SK-N-SH treated with all-trans-retinoic acid at 6 μM for 48 hours (cell line): ENCODE measurements around the gene TRDMT1.

Source experiments
- ATAC-seq: fragments of 200-7000 bp; cut with Tn5 transposase; 3 replicates; pipeline ENCODE4 v1.9.1; 2020; ENCODE audit warnings: mild to moderate bottlenecking, moderate library complexity
- ARNTL ChIP-seq: fragments of 450-650 bp; formaldehyde crosslinking; IDR thresholded peaks from 2 replicates; pipeline ENCODE4 v1.5.0; 2020; ENCODE audit warnings: low read depth, mild to moderate bottlenecking, moderate library complexity, borderline replicate concordance
- CSDC2 ChIP-seq: fragments of 250-450 bp; sonication (Bioruptor Pico); IDR thresholded peaks from 2 replicates; pipeline ENCODE4 v1.5.0; 2020; ENCODE audit warnings: mild to moderate bottlenecking, moderate library complexity
- GLIS3 ChIP-seq: fragments of 250-450 bp; sonication (Bioruptor Pico); IDR thresholded peaks from 2 replicates; pipeline ENCODE4 v1.5.0; 2020; ENCODE audit warnings: mild to moderate bottlenecking, moderate library complexity
- ISL1 ChIP-seq: fragments of 250-450 bp; sonication (Bioruptor Pico); IDR thresholded peaks from 2 replicates; pipeline ENCODE4 v2.1.2; 2022; ENCODE audit warnings: mild to moderate bottlenecking, moderate library complexity
- OSR1 ChIP-seq: fragments of 250-450 bp; sonication (Bioruptor Pico); IDR thresholded peaks from 2 replicates; pipeline ENCODE4 v1.8.0; 2022; ENCODE audit warnings: moderate library complexity, mild to moderate bottlenecking, inconsistent platforms
- PPARA ChIP-seq: fragments of 250-450 bp; sonication (Bioruptor Pico); IDR thresholded peaks from 2 replicates; pipeline ENCODE4 v1.5.0; 2020; ENCODE audit warnings: mild to moderate bottlenecking, borderline replicate concordance
- SNAI2 ChIP-seq: fragments of 250-450 bp; sonication (Bioruptor Pico); IDR thresholded peaks from 2 replicates; pipeline ENCODE4 v1.5.0; 2020; ENCODE audit warnings: mild to moderate bottlenecking, moderate library complexity
- TCF4 ChIP-seq: fragments of 250-450 bp; sonication (Bioruptor Pico); IDR thresholded peaks from 2 replicates; pipeline ENCODE4 v1.8.0; 2021; ENCODE audit warnings: mild to moderate bottlenecking, moderate library complexity, borderline replicate concordance
- TOX ChIP-seq: fragments of 250-450 bp; sonication (Bioruptor Pico); IDR thresholded peaks from 2 replicates; pipeline ENCODE4 v1.8.0; 2021; ENCODE audit warnings: mild to moderate bottlenecking, moderate library complexity, borderline replicate concordance
- ZC3H10 ChIP-seq: fragments of 250-450 bp; sonication (Bioruptor Pico); IDR thresholded peaks from 2 replicates; pipeline ENCODE4 v1.5.1; 2021; ENCODE audit warnings: mild to moderate bottlenecking, moderate library complexity
- ZFP30 ChIP-seq: fragments of 450-650 bp; formaldehyde crosslinking; IDR thresholded peaks from 2 replicates; pipeline ENCODE4 v1.5.0; 2022; ENCODE audit warnings: mild to moderate bottlenecking, moderate library complexity
- ZNF70 ChIP-seq: fragments of 450-650 bp; formaldehyde crosslinking; IDR thresholded peaks from 2 replicates; pipeline ENCODE4 v1.5.0; 2020; ENCODE audit warnings: mild to moderate bottlenecking, moderate library complexity
- ZNF8 ChIP-seq: fragments of 450-650 bp; formaldehyde crosslinking; IDR thresholded peaks from 2 replicates; pipeline ENCODE4 v1.5.0; 2020; ENCODE audit warnings: mild to moderate bottlenecking, moderate library complexity
- TF ChIP-seq, protein P1 (sequence below): fragments of 250-450 bp; sonication (Bioruptor Pico); IDR thresholded peaks from 2 replicates; pipeline ENCODE4 v1.5.1; 2021; ENCODE audit warnings: mild to moderate bottlenecking, moderate library complexity
- TF ChIP-seq, protein P2 (sequence below): fragments of 250-450 bp; sonication (Bioruptor Pico); IDR thresholded peaks from 2 replicates; pipeline ENCODE4 v1.5.0; 2020; ENCODE audit warnings: mild to moderate bottlenecking, moderate library complexity
- TF ChIP-seq, protein P3 (sequence below): fragments of 250-450 bp; sonication (Bioruptor Pico); IDR thresholded peaks from 2 replicates; pipeline ENCODE4 v1.5.1; 2020; ENCODE audit warnings: low read depth, mild to moderate bottlenecking, moderate library complexity
- TF ChIP-seq, protein P4 (sequence below): fragments of 250-450 bp; sonication (Bioruptor Pico); IDR thresholded peaks from 2 replicates; pipeline ENCODE4 v1.8.0; 2020; ENCODE audit warnings: mild to moderate bottlenecking, moderate library complexity, borderline replicate concordance

The TRDMT1 gene

DNA sequence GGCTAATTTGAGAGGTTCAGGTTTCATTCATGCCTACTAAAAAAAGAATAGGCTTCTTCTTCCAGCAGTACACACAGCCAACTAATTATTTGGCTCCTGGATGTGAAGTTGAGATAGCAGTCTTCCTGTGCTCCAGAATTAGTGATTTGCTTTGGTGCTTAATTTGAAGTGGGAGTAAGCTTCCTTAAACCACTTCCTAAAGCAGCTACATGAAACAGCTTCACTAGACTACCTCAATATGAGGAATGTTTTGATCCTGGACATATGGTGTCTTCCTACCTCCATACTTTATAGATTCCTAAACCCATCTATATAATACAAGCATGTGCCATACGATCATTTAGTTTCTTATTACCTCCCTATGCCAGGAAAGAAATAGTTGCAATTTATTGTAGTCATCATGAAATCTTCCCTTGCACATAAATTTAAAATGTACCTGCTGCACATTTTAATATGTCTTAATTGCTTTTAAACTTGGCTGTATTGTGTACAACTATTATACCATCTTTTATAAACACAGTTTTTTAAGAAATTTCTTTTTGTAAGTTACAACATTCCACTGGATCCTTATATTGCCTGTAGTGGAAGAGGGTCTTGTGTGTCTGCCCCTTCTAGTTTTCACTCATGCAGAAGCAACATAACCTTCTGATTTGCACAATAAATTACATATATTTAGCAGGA lies 35.1 kb upstream of the TRDMT1 start:
- TF ChIP-seq TOX (CRISPR knock-in tag) = 0 out of 2 replicates have a peak, but pooled peaks have one; percentile 3
- TF ChIP-seq SNAI2 = no peak
- no peak for ATAC-seq

DNA sequence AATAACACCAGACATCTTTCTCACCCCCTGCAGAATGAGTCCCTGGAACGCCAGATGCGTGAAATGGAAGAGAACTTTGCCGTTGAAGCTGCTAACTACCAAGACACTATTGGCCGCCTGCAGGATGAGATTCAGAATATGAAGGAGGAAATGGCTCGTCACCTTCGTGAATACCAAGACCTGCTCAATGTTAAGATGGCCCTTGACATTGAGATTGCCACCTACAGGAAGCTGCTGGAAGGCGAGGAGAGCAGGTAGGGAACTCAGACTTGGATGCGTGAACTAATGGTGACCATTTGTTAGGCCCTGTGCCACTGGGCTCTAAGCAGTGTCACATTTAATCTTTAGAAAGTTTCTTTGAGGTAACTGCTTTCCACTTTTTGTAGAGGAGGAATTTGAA lies 33.7 kb upstream of the TRDMT1 start:
- TF ChIP-seq TCF4 (CRISPR knock-in tag) (no peak), ZFP30 (CRISPR knock-in tag) (no peak)
- TF ChIP-seq, protein P1, sequence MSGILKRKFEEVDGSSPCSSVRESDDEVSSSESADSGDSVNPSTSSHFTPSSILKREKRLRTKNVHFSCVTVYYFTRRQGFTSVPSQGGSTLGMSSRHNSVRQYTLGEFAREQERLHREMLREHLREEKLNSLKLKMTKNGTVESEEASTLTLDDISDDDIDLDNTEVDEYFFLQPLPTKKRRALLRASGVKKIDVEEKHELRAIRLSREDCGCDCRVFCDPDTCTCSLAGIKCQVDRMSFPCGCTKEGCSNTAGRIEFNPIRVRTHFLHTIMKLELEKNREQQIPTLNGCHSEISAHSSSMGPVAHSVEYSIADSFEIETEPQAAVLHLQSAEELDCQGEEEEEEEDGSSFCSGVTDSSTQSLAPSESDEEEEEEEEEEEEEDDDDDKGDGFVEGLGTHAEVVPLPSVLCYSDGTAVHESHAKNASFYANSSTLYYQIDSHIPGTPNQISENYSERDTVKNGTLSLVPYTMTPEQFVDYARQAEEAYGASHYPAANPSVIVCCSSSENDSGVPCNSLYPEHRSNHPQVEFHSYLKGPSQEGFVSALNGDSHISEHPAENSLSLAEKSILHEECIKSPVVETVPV = 0 out of 2 replicates have a peak, but pooled peaks have one; percentile 14

DNA sequence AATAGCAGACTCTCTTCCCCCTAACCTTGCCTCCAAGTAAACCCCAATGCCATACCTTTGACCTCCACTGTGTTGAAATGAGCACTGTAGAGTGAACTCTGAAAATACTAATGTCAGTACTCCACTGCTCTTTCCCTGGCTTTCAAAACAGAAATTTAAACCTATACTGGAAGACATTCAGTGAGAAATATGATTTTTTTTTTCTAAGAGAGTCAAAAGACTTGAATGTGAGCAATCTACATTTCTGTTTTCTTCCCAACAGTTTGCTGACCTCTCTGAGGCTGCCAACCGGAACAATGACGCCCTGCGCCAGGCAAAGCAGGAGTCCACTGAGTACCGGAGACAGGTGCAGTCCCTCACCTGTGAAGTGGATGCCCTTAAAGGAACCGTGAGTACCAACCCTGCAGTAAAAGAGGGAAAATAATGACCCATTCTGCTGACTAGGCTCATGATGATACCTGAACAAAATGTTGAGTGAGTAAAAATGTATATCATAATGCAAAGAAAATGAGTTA lies 33.0 kb upstream of the TRDMT1 start:
- no peak for TF ChIP-seq ZFP30 (CRISPR knock-in tag)
- TF ChIP-seq ZNF70 (CRISPR knock-in tag) = no peak
- TF ChIP-seq TCF4 (CRISPR knock-in tag) = no peak
- TF ChIP-seq CSDC2 = no peak
- TF ChIP-seq, protein P2, sequence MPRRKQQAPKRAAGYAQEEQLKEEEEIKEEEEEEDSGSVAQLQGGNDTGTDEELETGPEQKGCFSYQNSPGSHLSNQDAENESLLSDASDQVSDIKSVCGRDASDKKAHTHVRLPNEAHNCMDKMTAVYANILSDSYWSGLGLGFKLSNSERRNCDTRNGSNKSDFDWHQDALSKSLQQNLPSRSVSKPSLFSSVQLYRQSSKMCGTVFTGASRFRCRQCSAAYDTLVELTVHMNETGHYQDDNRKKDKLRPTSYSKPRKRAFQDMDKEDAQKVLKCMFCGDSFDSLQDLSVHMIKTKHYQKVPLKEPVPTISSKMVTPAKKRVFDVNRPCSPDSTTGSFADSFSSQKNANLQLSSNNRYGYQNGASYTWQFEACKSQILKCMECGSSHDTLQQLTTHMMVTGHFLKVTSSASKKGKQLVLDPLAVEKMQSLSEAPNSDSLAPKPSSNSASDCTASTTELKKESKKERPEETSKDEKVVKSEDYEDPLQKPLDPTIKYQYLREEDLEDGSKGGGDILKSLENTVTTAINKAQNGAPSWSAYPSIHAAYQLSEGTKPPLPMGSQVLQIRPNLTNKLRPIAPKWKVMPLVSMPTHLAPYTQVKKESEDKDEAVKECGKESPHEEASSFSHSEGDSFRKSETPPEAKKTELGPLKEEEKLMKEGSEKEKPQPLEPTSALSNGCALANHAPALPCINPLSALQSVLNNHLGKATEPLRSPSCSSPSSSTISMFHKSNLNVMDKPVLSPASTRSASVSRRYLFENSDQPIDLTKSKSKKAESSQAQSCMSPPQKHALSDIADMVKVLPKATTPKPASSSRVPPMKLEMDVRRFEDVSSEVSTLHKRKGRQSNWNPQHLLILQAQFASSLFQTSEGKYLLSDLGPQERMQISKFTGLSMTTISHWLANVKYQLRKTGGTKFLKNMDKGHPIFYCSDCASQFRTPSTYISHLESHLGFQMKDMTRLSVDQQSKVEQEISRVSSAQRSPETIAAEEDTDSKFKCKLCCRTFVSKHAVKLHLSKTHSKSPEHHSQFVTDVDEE = no peak
- TF ChIP-seq ZC3H10 (CRISPR knock-in tag) = no peak
- TF ChIP-seq ZNF8 (CRISPR knock-in tag) = no peak
- no peak for TF ChIP-seq OSR1 (CRISPR knock-in tag)
- no peak for TF ChIP-seq PPARA (CRISPR knock-in tag)
- TF ChIP-seq, protein P3, sequence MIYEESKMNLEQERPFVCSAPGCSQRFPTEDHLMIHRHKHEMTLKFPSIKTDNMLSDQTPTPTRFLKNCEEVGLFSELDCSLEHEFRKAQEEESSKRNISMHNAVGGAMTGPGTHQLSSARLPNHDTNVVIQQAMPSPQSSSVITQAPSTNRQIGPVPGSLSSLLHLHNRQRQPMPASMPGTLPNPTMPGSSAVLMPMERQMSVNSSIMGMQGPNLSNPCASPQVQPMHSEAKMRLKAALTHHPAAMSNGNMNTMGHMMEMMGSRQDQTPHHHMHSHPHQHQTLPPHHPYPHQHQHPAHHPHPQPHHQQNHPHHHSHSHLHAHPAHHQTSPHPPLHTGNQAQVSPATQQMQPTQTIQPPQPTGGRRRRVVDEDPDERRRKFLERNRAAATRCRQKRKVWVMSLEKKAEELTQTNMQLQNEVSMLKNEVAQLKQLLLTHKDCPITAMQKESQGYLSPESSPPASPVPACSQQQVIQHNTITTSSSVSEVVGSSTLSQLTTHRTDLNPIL (CRISPR knock-in tag) = no peak
- no peak for TF ChIP-seq ISL1 (CRISPR knock-in tag)
- TF ChIP-seq TOX (CRISPR knock-in tag) = no peak
- no peak for TF ChIP-seq ARNTL (CRISPR knock-in tag)
- no peak for ATAC-seq

More for the DNA sequence above, 33.7 kb upstream of the TRDMT1 start:
- no peak for ATAC-seq

DNA sequence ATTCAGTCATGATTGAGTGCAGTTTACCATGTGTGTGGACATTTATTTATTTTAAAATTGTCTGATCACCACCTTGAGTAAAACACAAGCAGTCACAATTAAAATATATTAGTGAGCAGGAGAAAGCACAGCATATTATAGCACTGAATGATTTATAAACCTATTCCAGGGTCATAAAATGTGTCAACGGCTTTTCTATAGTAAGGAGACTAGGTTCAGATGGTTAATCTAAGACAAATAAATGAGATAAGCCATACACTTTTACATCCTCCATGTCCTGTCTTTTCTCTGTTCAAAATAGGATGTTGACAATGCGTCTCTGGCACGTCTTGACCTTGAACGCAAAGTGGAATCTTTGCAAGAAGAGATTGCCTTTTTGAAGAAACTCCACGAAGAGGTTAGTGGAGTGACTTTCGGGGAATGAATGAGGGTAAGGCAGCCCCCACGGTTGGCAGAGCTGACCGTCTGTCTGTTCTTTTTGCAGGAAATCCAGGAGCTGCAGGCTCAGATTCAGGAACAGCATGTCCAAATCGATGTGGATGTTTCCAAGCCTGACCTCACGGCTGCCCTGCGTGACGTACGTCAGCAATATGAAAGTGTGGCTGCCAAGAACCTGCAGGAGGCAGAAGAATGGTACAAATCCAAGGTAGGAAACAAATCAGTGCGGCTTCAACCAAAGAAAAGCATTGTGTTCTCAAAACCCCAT lies 32.0 kb upstream of the TRDMT1 start:
- no peak for ATAC-seq
- 0 out of 2 replicates have a peak, but pooled peaks have one; percentile 18 for TF ChIP-seq ZFP30 (CRISPR knock-in tag)
- TF ChIP-seq GLIS3 (CRISPR knock-in tag) = no peak

DNA sequence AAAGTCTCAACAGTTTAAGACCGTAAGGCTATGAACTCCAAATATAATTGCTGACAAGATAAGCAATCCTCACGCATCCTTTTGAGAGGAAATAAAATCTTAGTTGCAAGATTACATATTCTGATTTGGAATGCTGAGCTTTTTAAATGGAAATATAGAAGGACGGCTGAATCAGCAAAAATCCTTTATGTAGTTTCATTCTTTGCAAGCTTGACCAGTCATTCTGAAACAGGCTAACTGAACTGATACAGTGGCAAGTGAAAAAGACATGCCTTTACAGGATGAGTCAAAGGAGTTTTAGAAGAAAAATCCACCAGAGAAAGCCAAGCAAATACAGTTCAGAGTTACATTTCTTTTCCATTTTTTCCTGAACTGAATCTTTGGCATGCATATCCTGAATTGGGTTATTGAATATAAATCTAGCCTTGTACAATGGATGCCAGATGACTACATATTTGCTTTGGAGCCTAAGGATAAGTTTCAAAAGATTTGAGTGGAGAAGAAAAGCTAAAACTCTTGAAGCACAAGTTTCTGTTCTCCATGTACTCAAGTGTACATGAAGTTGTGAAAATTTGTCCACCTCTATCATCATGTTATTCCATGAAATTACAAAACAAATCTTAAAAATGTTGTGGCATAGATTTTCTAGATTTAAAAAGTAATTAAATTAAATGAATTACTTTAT lies 30.9 kb upstream of the TRDMT1 start:
- ATAC-seq = no peak
- no peak for TF ChIP-seq ZC3H10 (CRISPR knock-in tag)
- TF ChIP-seq, protein P4, sequence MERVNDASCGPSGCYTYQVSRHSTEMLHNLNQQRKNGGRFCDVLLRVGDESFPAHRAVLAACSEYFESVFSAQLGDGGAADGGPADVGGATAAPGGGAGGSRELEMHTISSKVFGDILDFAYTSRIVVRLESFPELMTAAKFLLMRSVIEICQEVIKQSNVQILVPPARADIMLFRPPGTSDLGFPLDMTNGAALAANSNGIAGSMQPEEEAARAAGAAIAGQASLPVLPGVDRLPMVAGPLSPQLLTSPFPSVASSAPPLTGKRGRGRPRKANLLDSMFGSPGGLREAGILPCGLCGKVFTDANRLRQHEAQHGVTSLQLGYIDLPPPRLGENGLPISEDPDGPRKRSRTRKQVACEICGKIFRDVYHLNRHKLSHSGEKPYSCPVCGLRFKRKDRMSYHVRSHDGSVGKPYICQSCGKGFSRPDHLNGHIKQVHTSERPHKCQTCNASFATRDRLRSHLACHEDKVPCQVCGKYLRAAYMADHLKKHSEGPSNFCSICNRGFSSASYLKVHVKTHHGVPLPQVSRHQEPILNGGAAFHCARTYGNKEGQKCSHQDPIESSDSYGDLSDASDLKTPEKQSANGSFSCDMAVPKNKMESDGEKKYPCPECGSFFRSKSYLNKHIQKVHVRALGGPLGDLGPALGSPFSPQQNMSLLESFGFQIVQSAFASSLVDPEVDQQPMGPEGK (CRISPR knock-in tag) = peak; percentile 17; the same call in 1 of the 2 replicates
